RWPE2 (cell line): ENCODE results near the gene GIGYF2.

ENCODE experiments used
- ATAC-seq: fragments of 200-7000 bp; cut with Tn5 transposase; 3 replicates; pipeline ENCODE4 v1.9.1; 2021; ENCODE audit warnings: low read depth
- DNase-seq: peaks from one replicate; pipeline ENCODE4 v3.0.0-alpha.2; 2020; ENCODE audit warnings: low spot score
- H3K27ac ChIP-seq: fragments of 450-650 bp; 2 replicates; pipeline ENCODE4 v1.5.1; 2017; ENCODE audit warnings: mild to moderate bottlenecking; ENCODE audit not compliant: poor library complexity, severe bottlenecking
- H3K27me3 ChIP-seq: fragments of 250-450 bp; sonication (Bioruptor Pico); 2 replicates; pipeline ENCODE4 v1.5.1; 2021; ENCODE audit warnings: mild to moderate bottlenecking, moderate library complexity; ENCODE audit not compliant: insufficient read depth, poor library complexity, severe bottlenecking
- H3K36me3 ChIP-seq: fragments of 250-450 bp; sonication (Bioruptor Pico); 2 replicates; pipeline ENCODE4 v1.5.1; 2020; ENCODE audit warnings: low read depth, mild to moderate bottlenecking, moderate library complexity
- H3K4me1 ChIP-seq: fragments of 250-450 bp; sonication (Bioruptor Pico); 2 replicates; pipeline ENCODE4 v1.5.1; 2021; ENCODE audit warnings: mild to moderate bottlenecking, moderate library complexity; ENCODE audit not compliant: insufficient read depth, poor library complexity, severe bottlenecking
- H3K4me3 ChIP-seq: fragments of 250-450 bp; sonication (Bioruptor Pico); 2 replicates; pipeline ENCODE4 v1.5.1; 2021; ENCODE audit warnings: mild to moderate bottlenecking, moderate library complexity; ENCODE audit not compliant: severe bottlenecking
- H3K9me3 ChIP-seq: fragments of 250-450 bp; sonication (Bioruptor Pico); 2 replicates; pipeline ENCODE4 v1.5.1; 2021; ENCODE audit warnings: mild to moderate bottlenecking, moderate library complexity; ENCODE audit not compliant: severe bottlenecking
- CTCF ChIP-seq: fragments of 450-650 bp; IDR thresholded peaks from one replicate; pipeline ENCODE4 v1.5.1; 2017; ENCODE audit warnings: mild to moderate bottlenecking, moderate library complexity; ENCODE audit not compliant: poor library complexity, severe bottlenecking

Gene GIGYF2

GRCh38 chr2:232816657-232817056, 119.5 kb downstream of the GIGYF2 start:
- Histone ChIP-seq H3K9me3 (no peaks in the 10 kb centered on the region), H3K27me3 (no peaks in the 10 kb centered on the region), H3K4me1 (no peaks in the 10 kb centered on the region), H3K4me3 (no peak overlapping the region), H3K27ac (no peak overlapping the region), H3K36me3 (peaks cover 87% of the 10 kb centered on the region)
- no peak for TF ChIP-seq CTCF
- no peak for ATAC-seq
- no peak for DNase-seq

- no peak for TF ChIP-seq CTCF
- Histone ChIP-seq H3K9me3 (no peaks in the 10 kb centered on the region), H3K4me3 (no peak overlapping the region), H3K27me3 (no peaks in the 10 kb centered on the region), H3K4me1 (no peaks in the 10 kb centered on the region), H3K27ac (no peak overlapping the region), H3K36me3 (peaks cover 86% of the 10 kb centered on the region)
- no peak for DNase-seq
- no peak for ATAC-seq
Measured at GRCh38 chr2:232817756-232818155, 120.6 kb downstream of the GIGYF2 start.

- H3K36me3 ChIP-seq: peaks cover 63% of the 10 kb centered on the region
- no peaks in the 10 kb centered on the region for H3K27me3 ChIP-seq
- H3K9me3 ChIP-seq: no peaks in the 10 kb centered on the region
- DNase-seq: no peak
- no peak overlapping the region for H3K27ac ChIP-seq
- ATAC-seq: no peak
- no peak for TF ChIP-seq CTCF
- H3K4me1 ChIP-seq: no peaks in the 10 kb centered on the region
- H3K4me3 ChIP-seq: no peak overlapping the region
Measured at GRCh38 chr2:232829988-232830387, 132.9 kb downstream of the GIGYF2 start.

- Histone ChIP-seq H3K9me3 (no peaks in the 10 kb centered on the region), H3K4me1 (no peaks in the 10 kb centered on the region), H3K4me3 (no peak overlapping the region), H3K27me3 (no peaks in the 10 kb centered on the region), H3K36me3 (peaks cover 63% of the 10 kb centered on the region), H3K27ac (no peak overlapping the region)
- no peak for TF ChIP-seq CTCF
- DNase-seq (no peak), ATAC-seq (no peak)
Measured at GRCh38 chr2:232831496-232831895, 134.4 kb downstream of the GIGYF2 start.

- Histone ChIP-seq H3K4me3 (no peak overlapping the region), H3K27me3 (no peaks in the 10 kb centered on the region), H3K27ac (no peak overlapping the region), H3K9me3 (no peaks in the 10 kb centered on the region), H3K4me1 (peaks cover 9% of the 10 kb centered on the region), H3K36me3 (peaks cover 67% of the 10 kb centered on the region)
- no peak for TF ChIP-seq CTCF
- no peak for ATAC-seq
- DNase-seq: no peak
Measured at GRCh38 chr2:232833830-232834229, 136.7 kb downstream of the GIGYF2 start.
